GM18526 (cell line): Measurements from ENCODE around the gene DCPS.

Source experiments
- POLR2A ChIP-seq: IDR thresholded peaks from 3 replicates; pipeline ENCODE4 v1.6.1; 2011; ENCODE audit not compliant: insufficient read length; ENCODE audit errors: extremely low read depth

The DCPS gene

DNA sequence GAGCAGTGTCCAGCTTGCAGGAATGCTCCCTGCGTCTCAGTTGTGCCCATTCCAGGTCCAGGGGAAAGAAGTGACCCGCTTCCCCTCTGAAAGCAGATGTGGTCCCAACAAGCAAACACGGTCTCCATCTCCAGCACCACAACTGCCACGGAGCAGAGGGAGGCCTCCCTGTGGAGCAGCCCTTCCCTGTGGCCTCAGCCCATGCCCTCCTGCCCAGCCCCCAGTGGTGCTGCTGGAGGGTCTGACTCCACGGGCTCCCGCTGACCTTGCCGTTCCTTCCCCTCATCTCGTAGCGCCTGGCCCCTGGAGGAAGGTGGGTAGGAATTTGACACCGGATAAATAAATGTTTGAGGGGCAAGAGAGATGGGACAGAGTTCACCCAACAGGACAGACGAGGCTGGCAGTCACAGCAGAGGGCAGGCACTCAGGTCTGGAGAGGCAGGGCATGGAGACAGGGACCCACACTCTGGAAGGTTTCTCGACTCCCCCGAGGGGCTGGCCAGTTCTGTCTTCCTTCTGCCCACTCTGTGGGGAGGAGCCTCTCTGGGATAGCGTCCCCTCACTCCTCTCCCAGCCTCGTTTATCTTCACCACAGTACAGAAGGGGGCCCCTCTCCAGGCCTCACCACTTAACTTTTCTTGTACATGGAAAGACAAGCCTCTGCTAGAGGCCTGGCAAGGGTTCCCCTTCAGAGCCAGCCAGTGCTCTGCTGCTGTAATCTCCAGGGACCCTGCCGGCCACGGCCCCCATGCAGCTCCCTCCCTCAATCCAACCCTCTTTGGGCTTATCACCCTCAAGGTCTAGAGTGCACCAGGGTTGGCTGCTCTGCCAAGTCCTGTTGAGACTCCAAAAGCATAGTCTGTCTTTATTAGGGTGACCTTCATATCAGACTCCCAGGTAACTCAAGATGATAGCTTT, 44.1 kb downstream of the DCPS start:
- TF ChIP-seq POLR2A = no peak

DNA sequence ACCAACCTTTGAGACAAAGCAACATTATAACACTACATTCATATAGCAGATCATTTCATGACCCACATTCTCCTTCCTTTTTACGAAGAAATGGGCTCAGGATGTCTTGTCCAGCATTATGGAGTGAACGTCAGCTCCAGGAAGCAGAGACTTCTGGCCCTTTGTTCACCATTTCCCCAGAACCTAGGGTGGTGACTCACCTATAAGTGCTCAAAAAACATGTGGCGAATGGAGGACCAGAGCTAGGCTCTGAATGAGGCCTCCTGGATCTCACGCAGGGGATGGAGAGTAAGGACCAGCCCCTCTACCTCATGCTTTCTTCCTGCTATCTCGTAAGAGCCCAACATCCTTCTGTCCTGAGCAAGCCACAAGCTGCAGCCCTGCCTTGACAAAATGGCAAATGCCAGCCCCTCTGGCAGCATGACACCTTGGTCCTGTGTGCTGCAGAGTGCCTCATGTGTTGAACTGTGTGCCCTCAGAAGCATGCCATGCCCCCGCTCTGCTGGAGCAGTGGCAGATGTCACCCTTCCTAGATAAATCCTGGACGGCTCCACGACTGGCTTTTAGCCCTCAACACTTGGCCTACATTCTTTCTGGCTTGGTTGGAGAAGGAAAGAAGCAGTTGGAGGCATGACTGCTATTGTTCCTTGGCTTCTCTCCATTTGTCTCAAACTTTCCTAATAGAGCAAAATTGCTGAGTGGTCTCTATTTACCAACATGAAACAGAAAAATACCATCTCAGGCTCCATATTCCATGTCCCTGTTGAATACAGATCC, 45.1 kb downstream of the DCPS start:
- TF ChIP-seq POLR2A = no peak

- no peak for TF ChIP-seq POLR2A
These were observed 47.0 kb downstream of the DCPS start for GRCh38 chr11:126350836-126351235.

DNA sequence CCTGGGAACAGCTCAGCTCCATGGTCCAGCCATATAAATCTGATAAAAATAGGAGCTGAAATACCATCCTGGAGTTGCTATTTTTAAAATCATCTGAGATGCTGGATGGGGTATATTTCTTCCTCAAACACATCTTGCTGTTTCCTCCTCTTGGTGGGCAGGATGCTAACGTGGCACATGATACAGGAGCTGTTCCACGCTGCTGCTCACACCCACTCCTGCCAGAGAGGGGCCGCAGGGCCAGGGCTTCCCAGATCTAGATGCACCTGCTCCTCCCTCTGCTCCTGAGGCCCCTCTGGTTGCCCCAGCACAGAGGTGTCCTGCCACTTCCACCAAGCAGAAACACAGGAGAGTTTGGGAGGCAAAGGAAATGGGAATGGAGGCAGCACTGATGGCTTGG, 48.3 kb downstream of the DCPS start:
- no peak for TF ChIP-seq POLR2A

GRCh38 chr11:126352934-126353801, 49.3 kb downstream of the DCPS start:
- TF ChIP-seq POLR2A = no peak

GRCh38 chr11:126354631-126355323, 50.9 kb downstream of the DCPS start:
- no peak for TF ChIP-seq POLR2A

- peak; percentile 55 for TF ChIP-seq POLR2A
These were observed 51.6 kb downstream of the DCPS start, which contains the start of gene ST3GAL4 for GRCh38 chr11:126355324-126355925. Gene ST3GAL4 (plus strand): TSS chr11:126355686. CDS start chr11:126406156, 50,470 bp downstream.

- TF ChIP-seq POLR2A = no peak
These were observed 52.4 kb downstream of the DCPS start for GRCh38 chr11:126355926-126356897.

DNA sequence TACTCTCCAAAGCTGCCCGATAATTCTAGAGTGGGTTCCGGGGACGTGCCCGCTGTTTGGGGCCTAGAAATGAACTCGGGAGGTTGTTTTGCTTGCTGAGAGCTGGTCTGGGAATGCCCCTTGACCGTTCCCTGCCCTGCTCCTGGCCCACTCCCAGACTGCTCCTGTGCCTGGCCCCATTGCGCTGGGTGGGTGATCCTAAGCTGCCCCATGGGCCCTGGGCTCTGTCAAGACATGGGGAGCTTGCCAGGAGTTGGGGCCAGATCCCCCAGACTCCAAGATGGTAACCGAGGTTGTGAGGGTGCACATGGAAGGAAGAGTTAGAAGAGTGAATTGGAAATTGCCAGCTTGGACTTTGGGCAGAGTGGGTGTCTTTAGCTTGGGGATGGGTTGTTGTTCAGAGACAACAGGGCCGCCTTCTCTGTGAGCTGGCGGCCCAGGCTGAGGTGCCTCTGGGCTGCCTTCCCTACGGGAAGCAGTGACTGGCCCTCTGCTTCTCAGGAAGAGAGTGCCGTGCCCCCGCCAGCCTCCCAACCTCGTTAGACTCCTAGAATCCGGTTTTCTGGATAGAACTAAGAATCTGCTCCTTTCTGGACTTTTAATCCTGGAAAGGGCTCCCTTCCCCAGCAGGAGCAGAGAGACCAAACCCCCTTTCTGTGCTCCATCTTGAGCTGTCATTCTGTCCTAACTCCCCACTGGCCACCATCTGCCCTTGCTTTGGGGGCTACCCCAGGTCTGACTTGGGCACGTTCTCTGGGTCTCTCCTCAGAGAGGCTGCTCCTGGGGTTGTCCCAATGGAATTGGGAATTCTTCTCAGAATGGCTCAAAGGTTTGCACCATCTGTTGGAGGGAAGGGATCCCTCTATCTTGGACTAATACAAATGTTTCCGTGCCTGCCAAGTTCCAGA, 53.4 kb downstream of the DCPS start:
- no peak for TF ChIP-seq POLR2A

- TF ChIP-seq POLR2A = no peak
These were observed 54.3 kb downstream of the DCPS start for GRCh38 chr11:126357969-126358762.

DNA sequence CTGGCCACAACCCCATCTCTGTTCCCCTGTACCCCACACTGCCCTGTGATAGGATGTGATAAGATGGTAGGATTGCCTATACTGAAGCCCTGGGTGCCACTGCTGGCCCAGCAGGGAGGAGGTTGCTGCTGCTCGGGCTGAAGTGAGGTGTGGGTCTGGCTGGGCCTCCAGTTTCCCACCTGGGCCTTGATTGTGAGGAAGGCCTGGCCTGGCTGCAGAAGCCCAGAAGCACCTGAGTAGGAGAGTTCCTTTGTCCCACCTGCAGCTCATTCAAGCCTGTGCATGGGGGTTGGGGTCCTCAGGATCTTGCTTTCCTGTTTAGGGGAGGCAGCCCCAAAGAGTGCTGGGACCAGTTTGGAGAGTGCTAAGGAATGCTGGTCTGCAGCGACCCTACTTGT, 54.9 kb downstream of the DCPS start:
- no peak for TF ChIP-seq POLR2A

GRCh38 chr11:126359431-126360048, 55.7 kb downstream of the DCPS start:
- no peak for TF ChIP-seq POLR2A
